Trophoblast cell (in vitro differentiated cells and primary cell): Measurements from ENCODE around the gene MCF2L2.

Source experiments
- DNase-seq, 2 donors: peaks; one replicate each; pipeline ENCODE4 v3.0.0-alpha.2; 2016
- H2AFZ ChIP-seq: 2 replicates; pipeline ENCODE4 v1.6.1; 2013; ENCODE audit warnings: low read length, moderate library complexity, mild to moderate bottlenecking; ENCODE audit not compliant: insufficient read depth, poor library complexity
- H2AK5ac ChIP-seq: 2 replicates; pipeline ENCODE4 v1.6.1; 2013; ENCODE audit warnings: mild to moderate bottlenecking, low read length
- H2BK120ac ChIP-seq: 2 replicates; pipeline ENCODE4 v1.6.1; 2013; ENCODE audit warnings: low read length, mild to moderate bottlenecking, moderate library complexity; ENCODE audit not compliant: insufficient read depth, poor library complexity
- H2BK12ac ChIP-seq: 2 replicates; pipeline ENCODE4 v1.6.1; 2013; ENCODE audit warnings: mild to moderate bottlenecking, low read length, moderate library complexity
- H2BK5ac ChIP-seq: 2 replicates; pipeline ENCODE4 v1.6.1; 2013; ENCODE audit warnings: low read length, low read depth, moderate library complexity, mild to moderate bottlenecking; ENCODE audit not compliant: poor library complexity
- H3K14ac ChIP-seq: 2 replicates; pipeline ENCODE4 v1.6.1; 2013; ENCODE audit warnings: mild to moderate bottlenecking, low read length
- H3K18ac ChIP-seq: 2 replicates; pipeline ENCODE4 v1.6.1; 2013; ENCODE audit warnings: mild to moderate bottlenecking, low read length
- H3K23ac ChIP-seq: 2 replicates; pipeline ENCODE4 v1.6.1; 2013; ENCODE audit warnings: low read length
- H3K27ac ChIP-seq: 2 replicates; pipeline ENCODE4 v1.5.1; 2013; ENCODE audit warnings: low read depth, mild to moderate bottlenecking, inconsistent platforms, low read length, moderate library complexity
- H3K27me3 ChIP-seq: 2 replicates; pipeline ENCODE4 v1.6.1; 2013; ENCODE audit warnings: inconsistent platforms, mild to moderate bottlenecking, low read length, moderate library complexity; ENCODE audit not compliant: insufficient read depth
- H3K36me3 ChIP-seq, 2 experiments: 1 replicate in 1 of 2; 2 replicates in 1 of 2; pipeline ENCODE4 v1.6.1; 2013; ENCODE audit warnings: low read length in 2 of 2, mild to moderate bottlenecking in 2 of 2, moderate library complexity in 1 of 2; ENCODE audit not compliant: insufficient read depth in 2 of 2, control insufficient read depth in 1 of 2
- H3K4ac ChIP-seq: 2 replicates; pipeline ENCODE4 v1.6.1; 2013; ENCODE audit warnings: low read depth, mild to moderate bottlenecking, low read length, moderate library complexity
- H3K4me1 ChIP-seq, 2 experiments: 1 replicate in 1 of 2; 2 replicates in 1 of 2; pipeline ENCODE4 v1.6.1; 2013; ENCODE audit warnings: low read length in 2 of 2, mild to moderate bottlenecking in 2 of 2, moderate library complexity in 1 of 2; ENCODE audit not compliant: insufficient read depth in 2 of 2, control insufficient read depth in 1 of 2
- H3K4me2 ChIP-seq: 2 replicates; pipeline ENCODE4 v1.6.1; 2013; ENCODE audit warnings: inconsistent platforms, mild to moderate bottlenecking, low read length, moderate library complexity
- H3K4me3 ChIP-seq: 2 replicates; pipeline ENCODE4 v1.5.1; 2013; ENCODE audit warnings: mild to moderate bottlenecking, low read depth, low read length, inconsistent platforms
- H3K79me1 ChIP-seq: one replicate; pipeline ENCODE4 v1.6.1; 2013; ENCODE audit warnings: low read length
- H3K79me2 ChIP-seq: 2 replicates; pipeline ENCODE4 v1.6.1; 2013; ENCODE audit warnings: low read length, mild to moderate bottlenecking; ENCODE audit not compliant: control insufficient read depth, insufficient read depth, poor library complexity
- H3K9ac ChIP-seq: 2 replicates; pipeline ENCODE4 v1.6.1; 2013; ENCODE audit warnings: mild to moderate bottlenecking, low read length
- H3K9me3 ChIP-seq: 2 replicates; pipeline ENCODE4 v1.6.1; 2013; ENCODE audit warnings: low read depth, mild to moderate bottlenecking, control low read depth, inconsistent platforms, low read length; ENCODE audit not compliant: insufficient read depth
- H4K12ac ChIP-seq: 2 replicates; pipeline ENCODE4 v1.6.1; 2013; ENCODE audit warnings: low read depth, mild to moderate bottlenecking, low read length, moderate library complexity
- H4K8ac ChIP-seq: 2 replicates; pipeline ENCODE4 v1.6.1; 2013; ENCODE audit warnings: low read depth, mild to moderate bottlenecking, low read length, moderate library complexity
- H4K91ac ChIP-seq: one replicate; pipeline ENCODE4 v1.6.1; 2013; ENCODE audit warnings: low read depth, mild to moderate bottlenecking, low read length, moderate library complexity
- WGBS: extraction: QIAGEN DNeasy Blood & Tissue Kit; methylation state at CpG from one replicate; pipeline ENCODE4 v1.1.7; 2013; ENCODE audit warnings: missing lambda C conversion rate; ENCODE audit not compliant: insufficient read length, insufficient coverage; ENCODE audit errors: extremely low coverage; 5-methylcytosine and 5-hydroxymethylcytosine counted together

The MCF2L2 gene

DNA sequence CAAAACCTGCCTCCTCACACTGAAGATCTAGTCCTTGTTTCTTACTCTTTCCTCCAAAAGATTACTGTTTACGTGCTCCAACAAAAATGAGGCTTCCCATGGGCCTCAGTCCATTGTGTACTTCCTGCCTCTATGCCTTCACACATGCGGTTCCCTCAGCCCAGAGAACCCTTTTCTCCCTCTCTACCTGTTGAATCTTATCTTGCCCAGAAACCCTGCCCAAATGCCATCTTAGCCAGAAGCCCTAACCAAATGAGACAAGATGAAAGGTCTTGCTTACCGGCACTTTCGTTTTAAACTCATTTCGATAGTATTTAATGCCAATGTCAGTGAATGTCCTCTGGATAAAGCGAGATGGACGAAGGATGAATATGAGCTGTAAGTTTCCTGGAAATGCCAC, 89.9 kb downstream of the MCF2L2 start:
- Histone ChIP-seq H3K4me1 (peaks cover 0 to 2% of the 10 kb centered on the region in 2 experiments), H3K27ac (no peak overlapping the region), H3K14ac (no peak overlapping the region), H3K79me1 (no peaks in the 10 kb centered on the region), H3K79me2 (no peaks in the 10 kb centered on the region), H2BK120ac (no peak overlapping the region), H3K23ac (no peak overlapping the region), H4K91ac (no peak overlapping the region), H3K4me2 (no peak overlapping the region), H2AK5ac (no peak overlapping the region), H4K12ac (no peak overlapping the region), H3K9ac (no peak overlapping the region), H3K4ac (no peak overlapping the region), H4K8ac (no peak overlapping the region), H3K27me3 (no peaks in the 10 kb centered on the region), H3K18ac (no peak overlapping the region), H3K4me3 (no peak overlapping the region), H2BK5ac (no peak overlapping the region), H3K36me3 (no peaks in the 10 kb centered on the region), H3K9me3 (no peaks in the 10 kb centered on the region), H2AFZ (no peak overlapping the region), H2BK12ac (no peak overlapping the region)
- no CpG with 5 or more reads among the region's 7 CpGs for WGBS
- no peak for DNase-seq

DNA sequence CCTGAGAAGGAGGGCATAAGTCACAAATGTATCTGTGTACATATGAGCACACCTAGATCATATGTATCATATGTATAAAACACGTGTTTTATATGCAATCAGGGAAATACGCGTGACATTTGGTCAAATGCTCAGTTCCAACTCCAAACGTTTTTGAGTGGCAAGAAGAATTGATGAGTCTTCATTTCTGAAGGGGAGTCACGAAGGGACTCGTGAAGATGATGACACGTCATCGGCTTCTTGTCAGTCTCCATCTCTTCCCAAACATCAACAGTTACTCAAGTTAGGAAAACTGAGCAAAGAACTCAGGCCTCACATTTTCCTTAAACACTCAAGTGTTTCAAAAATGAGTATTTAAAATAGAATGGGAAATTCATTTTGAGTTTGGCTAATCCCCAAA, 95.9 kb downstream of the MCF2L2 start:
- no CpG with 5 or more reads among the region's 8 CpGs for WGBS
- H3K27ac ChIP-seq: no peak overlapping the region
- no peak for DNase-seq
- H2BK12ac ChIP-seq: no peak overlapping the region
- H3K4me2 ChIP-seq: no peak overlapping the region
- no peak overlapping the region for H4K12ac ChIP-seq
- no peak overlapping the region for H2BK120ac ChIP-seq
- no peaks in the 10 kb centered on the region for H3K36me3 ChIP-seq
- H3K4me1 ChIP-seq: no peaks in the 10 kb centered on the region
- no peaks in the 10 kb centered on the region for H3K79me1 ChIP-seq
- no peak overlapping the region for H3K18ac ChIP-seq
- H3K23ac ChIP-seq: no peak overlapping the region
- no peak overlapping the region for H3K4ac ChIP-seq
- no peak overlapping the region for H4K91ac ChIP-seq
- no peak overlapping the region for H4K8ac ChIP-seq
- H3K27me3 ChIP-seq: no peaks in the 10 kb centered on the region
- no peaks in the 10 kb centered on the region for H3K79me2 ChIP-seq
- no peaks in the 10 kb centered on the region for H3K9me3 ChIP-seq
- no peak overlapping the region for H2AFZ ChIP-seq
- H3K14ac ChIP-seq: no peak overlapping the region
- no peak overlapping the region for H2AK5ac ChIP-seq
- H2BK5ac ChIP-seq: no peak overlapping the region
- H3K9ac ChIP-seq: no peak overlapping the region
- H3K4me3 ChIP-seq: no peak overlapping the region

DNA sequence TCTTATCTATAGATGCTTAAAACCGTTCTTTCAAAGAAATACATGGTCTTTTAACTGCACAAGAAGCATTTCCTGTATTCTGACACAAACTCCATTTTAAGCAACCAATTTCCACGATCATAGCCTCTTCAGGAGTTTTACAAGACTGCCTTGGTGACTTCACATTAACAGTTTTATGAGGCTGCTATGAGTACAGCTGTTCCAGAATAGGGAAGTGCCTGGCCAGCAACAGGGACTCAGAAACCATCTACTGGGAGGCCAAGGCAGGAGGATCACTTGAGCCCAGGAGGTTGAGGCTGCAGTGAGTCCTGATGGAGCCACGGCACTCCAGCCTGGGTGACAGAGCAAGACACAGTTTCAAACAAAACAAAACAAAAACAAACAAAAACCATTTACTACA, 96.9 kb downstream of the MCF2L2 start:
- no peaks in the 10 kb centered on the region for H3K79me2 ChIP-seq
- H3K27me3 ChIP-seq: no peaks in the 10 kb centered on the region
- H3K14ac ChIP-seq: no peak overlapping the region
- no peaks in the 10 kb centered on the region for H3K4me1 ChIP-seq
- no peak overlapping the region for H3K23ac ChIP-seq
- no peak overlapping the region for H2BK120ac ChIP-seq
- no peak overlapping the region for H4K91ac ChIP-seq
- WGBS: no CpG with 5 or more reads among the region's 3 CpGs
- H2BK5ac ChIP-seq: no peak overlapping the region
- no peak for DNase-seq
- no peak overlapping the region for H3K27ac ChIP-seq
- no peak overlapping the region for H3K4ac ChIP-seq
- no peaks in the 10 kb centered on the region for H3K9me3 ChIP-seq
- H3K9ac ChIP-seq: no peak overlapping the region
- H2BK12ac ChIP-seq: no peak overlapping the region
- H3K18ac ChIP-seq: no peak overlapping the region
- no peak overlapping the region for H3K4me3 ChIP-seq
- H2AFZ ChIP-seq: no peak overlapping the region
- no peak overlapping the region for H4K12ac ChIP-seq
- no peaks in the 10 kb centered on the region for H3K36me3 ChIP-seq
- H4K8ac ChIP-seq: no peak overlapping the region
- H3K79me1 ChIP-seq: no peaks in the 10 kb centered on the region
- no peak overlapping the region for H2AK5ac ChIP-seq
- no peak overlapping the region for H3K4me2 ChIP-seq

GRCh38 chr3:183330881-183331280, 97.5 kb downstream of the MCF2L2 start:
- Histone ChIP-seq H3K4me3 (no peak overlapping the region), H3K27ac (no peak overlapping the region), H3K79me2 (no peaks in the 10 kb centered on the region)

More at GRCh38 chr3:183330881-183331280, 97.5 kb downstream of the MCF2L2 start:
- Histone ChIP-seq H3K4me2 (no peak overlapping the region), H3K36me3 (no peaks in the 10 kb centered on the region), H3K27me3 (no peaks in the 10 kb centered on the region), H2BK5ac (no peak overlapping the region), H3K4me1 (no peaks in the 10 kb centered on the region), H2BK120ac (no peak overlapping the region), H4K12ac (no peak overlapping the region), H2AK5ac (no peak overlapping the region), H3K14ac (no peak overlapping the region), H4K91ac (no peak overlapping the region), H2AFZ (no peak overlapping the region), H4K8ac (no peak overlapping the region), H3K9ac (no peak overlapping the region), H3K23ac (no peak overlapping the region), H3K9me3 (no peaks in the 10 kb centered on the region), H2BK12ac (no peak overlapping the region), H3K18ac (no peak overlapping the region), H3K4ac (no peak overlapping the region), H3K79me1 (no peaks in the 10 kb centered on the region)
- DNase-seq: no peak
- WGBS: no CpG with 5 or more reads among the region's 3 CpGs
